GM12878 (cell line): ENCODE measurements around the gene BPIFA1. TPM values are rescaled to one million over a fixed set of nuclear protein-coding genes. Genes with fewer than 3 reads are reported as not detected.

ENCODE experiments used
- ATAC-seq: fragments of 200-7000 bp; cut with Tn5 transposase; 3 replicates; pipeline ENCODE4 v1.9.1; 2020; ENCODE audit warnings: mild to moderate bottlenecking, moderate library complexity
- BruUV-seq: library from RNA; stranded (reverse); fragments of 400-500 nt; replicated peaks from 2 replicates; lab custom pipeline; 2021; lab: Mats Ljungman, UMichigan
- CTCF ChIA-PET: fragments of 300-600 bp; sonication (Branson Sonifier 250); formaldehyde crosslinking; extraction: SDS; loops from one replicate; lab custom pipeline; 2021; ENCODE audit warnings: inconsistent platforms; lab: Yijun Ruan, JAX
- POLR2A ChIA-PET: fragments of 350-600 bp; formaldehyde crosslinking; extraction: SDS; loops from one replicate; lab custom pipeline; 2021; ENCODE audit warnings: inconsistent platforms; lab: Charles Lee
- RAD21 ChIA-PET: fragments of 300-600 bp; sonication (Branson Sonifier 250); formaldehyde crosslinking; loops from one replicate; lab custom pipeline; 2023; ENCODE audit warnings: antibody characterized with exemption; ENCODE audit not compliant: unreplicated experiment; lab: Charles Lee
- SMC1A ChIA-PET: fragments of 300-600 bp; sonication (Branson Sonifier 250); formaldehyde crosslinking; loops from one replicate; lab custom pipeline; 2023; ENCODE audit not compliant: unreplicated experiment, uncharacterized antibody; lab: Charles Lee
- DNase-seq: peaks from one replicate; pipeline ENCODE4 v3.0.0-alpha.2; 2011; ENCODE audit warnings: low read depth, low spot score
- FAIRE-seq: peaks from 3 replicates; lab custom pipeline; 2011; peaks lifted over from hg19 to GRCh38; lab: Jason Lieb, UNC
- H2AFZ ChIP-seq: 2 replicates; pipeline ENCODE4 v1.6.0; 2011; ENCODE audit warnings: low read depth, low read length, control low read depth; ENCODE audit not compliant: control insufficient read depth
- H3K27ac ChIP-seq: 2 replicates; pipeline ENCODE4 v1.5.1; 2011; ENCODE audit warnings: control low read depth; ENCODE audit not compliant: control insufficient read depth, insufficient read depth
- H3K27me3 ChIP-seq, 2 experiments: replicated peaks in 1 of 2; 2 replicates each; pipeline versions ENCODE4 v1.6.0 to v1.6.1; 2011; ENCODE audit warnings: low read length in 1 of 2; ENCODE audit not compliant: control insufficient read depth in 2 of 2, insufficient read depth in 2 of 2
- H3K36me3 ChIP-seq, 2 experiments: 2 replicates each; pipeline ENCODE4 v1.5.1; 2011; ENCODE audit warnings: low read length in 1 of 2; ENCODE audit not compliant: control insufficient read depth in 2 of 2, insufficient read depth in 2 of 2
- H3K4me1 ChIP-seq: 2 replicates; pipeline ENCODE4 v1.6.1; 2011; ENCODE audit warnings: mild to moderate bottlenecking, low read length, moderate library complexity, mixed read lengths; ENCODE audit not compliant: control insufficient read depth, insufficient read depth
- H3K4me2 ChIP-seq: 2 replicates; pipeline ENCODE4 v1.6.0; 2011; ENCODE audit warnings: control low read depth; ENCODE audit not compliant: control insufficient read depth, insufficient read depth
- H3K4me3 ChIP-seq: fragments of 200-600 bp; sonication (generic); 2 replicates; pipeline ENCODE4 v1.5.1; 2016
- H3K79me2 ChIP-seq: 2 replicates; pipeline ENCODE4 v1.6.0; 2011; ENCODE audit warnings: low read length; ENCODE audit not compliant: control insufficient read depth, insufficient read depth
- H3K9ac ChIP-seq: 2 replicates; pipeline ENCODE4 v1.8.0; 2011; ENCODE audit warnings: low read length, control low read depth, mixed read lengths; ENCODE audit not compliant: control insufficient read depth, insufficient read depth
- H3K9me3 ChIP-seq: replicated peaks from 3 replicates; pipeline ENCODE4 v1.5.1; 2011; ENCODE audit warnings: mild to moderate bottlenecking, low read length; ENCODE audit not compliant: control insufficient read depth, insufficient read depth
- H4K20me1 ChIP-seq: 2 replicates; pipeline ENCODE4 v1.6.0; 2011; ENCODE audit not compliant: control insufficient read depth, insufficient read depth
- BRCA1 ChIP-seq: IDR thresholded peaks from 2 replicates; pipeline ENCODE4 v1.6.1; 2011; ENCODE audit warnings: low read depth, low read length, improper control_type of control experiment
- CHD2 ChIP-seq: IDR thresholded peaks from 2 replicates; pipeline ENCODE4 v1.6.1; 2011; ENCODE audit warnings: low read depth, low read length, improper control_type of control experiment, borderline replicate concordance
- CREB1 ChIP-seq: IDR thresholded peaks from 2 replicates; pipeline ENCODE4 v1.6.1; 2012; ENCODE audit warnings: low read depth, mild to moderate bottlenecking, inconsistent platforms
- FOS ChIP-seq: IDR thresholded peaks from 3 replicates; pipeline ENCODE4 v1.6.1; 2011; ENCODE audit warnings: borderline replicate concordance; ENCODE audit not compliant: insufficient read length; ENCODE audit errors: extremely low read depth
- MEF2A ChIP-seq: IDR thresholded peaks from 2 replicates; pipeline ENCODE4 v1.6.1; 2011; ENCODE audit warnings: low read depth, mild to moderate bottlenecking, low read length, moderate library complexity; ENCODE audit not compliant: insufficient read depth
- NBN ChIP-seq: fragments of 450-650 bp; IDR thresholded peaks from 2 replicates; pipeline ENCODE4 v1.6.1; 2016
- NFIC ChIP-seq: IDR thresholded peaks from 2 replicates; pipeline ENCODE4 v1.6.1; 2012; ENCODE audit warnings: low read depth, mild to moderate bottlenecking, inconsistent platforms, low read length, moderate library complexity
- POLR2AphosphoS5 ChIP-seq: IDR thresholded peaks from 2 replicates; pipeline ENCODE4 v1.6.1; 2011; ENCODE audit warnings: mild to moderate bottlenecking, low read length, inconsistent platforms
- RELA ChIP-seq: fragments of 450-650 bp; IDR thresholded peaks from 2 replicates; pipeline ENCODE4 v1.8.0; 2014; ENCODE audit warnings: borderline replicate concordance; ENCODE audit not compliant: partially characterized antibody
- RUNX3 ChIP-seq: IDR thresholded peaks from 2 replicates; pipeline ENCODE4 v1.6.1; 2012; ENCODE audit warnings: low read length, inconsistent platforms
- SP1 ChIP-seq: IDR thresholded peaks from one replicate; pipeline ENCODE4 v1.6.1; 2011; ENCODE audit warnings: low read depth, low read length
- SPI1 ChIP-seq: IDR thresholded peaks from 2 replicates; pipeline ENCODE4 v1.6.1; 2011; ENCODE audit warnings: low read depth, mild to moderate bottlenecking, low read length, moderate library complexity, borderline replicate concordance; ENCODE audit not compliant: insufficient read depth
- USF1 ChIP-seq: IDR thresholded peaks from 2 replicates; pipeline ENCODE4 v1.6.1; 2011; ENCODE audit warnings: borderline replicate concordance, low read depth, mild to moderate bottlenecking, moderate library complexity, mixed read lengths, low read length; ENCODE audit not compliant: insufficient read depth; ENCODE audit errors: extremely low read length
- ZBTB11 ChIP-seq: fragments of 450-650 bp; formaldehyde crosslinking; IDR thresholded peaks from 2 replicates; pipeline ENCODE4 v1.5.0; 2022; ENCODE audit warnings: mild to moderate bottlenecking, missing genetic modification characterization
- ZNF217 ChIP-seq: fragments of 450-650 bp; IDR thresholded peaks from 2 replicates; pipeline ENCODE4 v1.6.1; 2017; ENCODE audit warnings: antibody characterized with exemption, mild to moderate bottlenecking
- ZNF687 ChIP-seq: fragments of 450-650 bp; IDR thresholded peaks from 2 replicates; pipeline ENCODE4 v1.6.1; 2017; ENCODE audit warnings: mild to moderate bottlenecking, moderate library complexity
- WGBS: methylation state at CpG from one replicate; pipeline ENCODE4 v1.1.6; 2016; ENCODE audit warnings: low lambda C conversion rate; ENCODE audit not compliant: insufficient replicate concordance, insufficient coverage; ENCODE audit errors: missing lambda C conversion rate; 5-methylcytosine and 5-hydroxymethylcytosine counted together
- in situ Hi-C: fragments of 300-500 bp; cut with MboI; formaldehyde crosslinking; loops from 9 replicates; pipeline ENCODE4 v1.14.3; 2018; ENCODE audit warnings: mixed read lengths
- intact Hi-C: fragments of 100-400 bp; cut with micrococcal nuclease; formaldehyde crosslinking; loops from one replicate; pipeline ENCODE4 v1.14.2; 2022; ENCODE audit not compliant: unreplicated experiment
- polyA plus RNA-seq, 11 experiments: library from polyadenylated mRNA; depleted of rRNA in 4 of 11; unstranded in 6 of 11; stranded (reverse) in 5 of 11; fragments of >200 nt; fragmentation: Nextera tagmentation in 4 of 11; fragmentation: Illumina TruSeq in 1 of 11; extraction: Ambion mirVana in 4 of 11; extraction: Trizol in 1 of 11; gene quantifications; 1 replicate in 1 of 11; 2 replicates in 10 of 11; pipeline versions ENCODE4 v1.2.1 to v1.2.3, GENCODE V29; 2011 to 2016; ENCODE audit warnings: inconsistent platforms in 2 of 11, missing spikeins in 2 of 11, low read depth in 1 of 11
- total RNA-seq, 4 experiments: library from RNA; depleted of rRNA in 3 of 4; stranded (reverse); fragments of >200 nt in 3 of 4; fragmentation: Illumina TruSeq in 1 of 4; extraction: Trizol in 1 of 4; gene quantifications; 2 replicates each; pipeline versions ENCODE4 v1.2.1 to v1.2.3, GENCODE V29; 2013 to 2021

The BPIFA1 gene
- total and polyA plus RNA-seq, 10 of the 15 experiments (the other 5 are each of a cell fraction or from before 2014, with no cell fraction given) = not detected

GRCh38 chr20:33282991-33283555 is 47.3 kb downstream of the BPIFA1 start, which contains the start of gene BPIFB1:
Gene BPIFB1, plus strand, starts transcription at chr20:33283214. Its CDS starts 2,860 bp downstream, at chr20:33286074.
- no peaks in the 10 kb centered on the region for H3K36me3 ChIP-seq
- RAD21 ChIA-PET = no interaction called here
- in situ Hi-C loops = no loop called here
- H3K79me2 ChIP-seq = no peaks in the 10 kb centered on the region
- no peak within 1 kb of the TSS for H3K9ac ChIP-seq
- no peak within 1 kb of the TSS for H3K27ac ChIP-seq
- H2AFZ ChIP-seq = no peak within 1 kb of the TSS
- H3K4me2 ChIP-seq = no peak within 1 kb of the TSS
- CTCF ChIA-PET = interaction anchor here (1.8 kb wide), 1 partner anchor 381 kb away, joined by 4 read pairs; no protein-coding TSS in a partner anchor
- intact Hi-C loops = no loop called here
- no peaks in the 10 kb centered on the region for H3K9me3 ChIP-seq
- SMC1A ChIA-PET = no interaction called here
- no peak within 1 kb of the TSS for H3K4me3 ChIP-seq
- FAIRE-seq (no peak), DNase-seq (no peak), ATAC-seq (no peak)
- BruUV-seq = no TSS peak
- peaks cover 0 to 5% of the 10 kb centered on the region in 2 experiments; a peak in 3 of 4 replicates for H3K27me3 ChIP-seq
- WGBS = 21% methylated on average over 13 of the region's 13 CpGs
- POLR2A ChIA-PET = no interaction called here
- H3K4me1 ChIP-seq = no peaks in the 10 kb centered on the region
- H4K20me1 ChIP-seq = no peaks in the 10 kb centered on the region
- TF ChIP-seq SP1 (no peak), SPI1 (no peak), CHD2 (no peak), RUNX3 (no peak), NBN (no peak), BRCA1 (no peak), USF1 (no peak), ZBTB11 (CRISPR knock-in tag) (no peak), NFIC (no peak), MEF2A (no peak), ZNF217 (no peak), CREB1 (no peak), FOS (no peak), RELA (no peak), ZNF687 (no peak), POLR2AphosphoS5 (no peak)
